HG03432 (cell line): ENCODE results near the gene U2AF1.
"Not testable (repeated sequence)": the region's sequence is repeated elsewhere in the genome, so short reads cannot be mapped to it uniquely, and the experiment has no call there.

Experiments used
- ATAC-seq: cut with Tn5 transposase; IDR thresholded peaks from one replicate; pipeline ENCODE4 v1.9.1; 2021; ENCODE audit warnings: mild to moderate bottlenecking, moderate library complexity; ENCODE audit not compliant: unreplicated experiment

Gene U2AF1, protein sequence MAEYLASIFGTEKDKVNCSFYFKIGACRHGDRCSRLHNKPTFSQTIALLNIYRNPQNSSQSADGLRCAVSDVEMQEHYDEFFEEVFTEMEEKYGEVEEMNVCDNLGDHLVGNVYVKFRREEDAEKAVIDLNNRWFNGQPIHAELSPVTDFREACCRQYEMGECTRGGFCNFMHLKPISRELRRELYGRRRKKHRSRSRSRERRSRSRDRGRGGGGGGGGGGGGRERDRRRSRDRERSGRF

GRCh38 chr21:43106965-43107793 lies at the start of gene U2AF1:
Gene U2AF1, minus strand, starts transcription at chr21:43107570. Its CDS starts 76 bp downstream, at chr21:43107494.
- ATAC-seq: peak; percentile 72

GRCh38 chr21:43153601-43154000 lies 46.2 kb upstream of the U2AF1 start:
- ATAC-seq: not testable (repeated sequence)

GRCh38 chr21:43149344-43149743 lies 42.0 kb upstream of the U2AF1 start:
- ATAC-seq: not testable (repeated sequence)

GRCh38 chr21:43147999-43148398 lies 40.6 kb upstream of the U2AF1 start:
- not testable (repeated sequence) for ATAC-seq

- ATAC-seq: not testable (repeated sequence)
These were observed 39.3 kb upstream of the U2AF1 start for GRCh38 chr21:43146637-43147036.

GRCh38 chr21:43141407-43141806 lies 34.0 kb upstream of the U2AF1 start:
- ATAC-seq: not testable (repeated sequence)

DNA sequence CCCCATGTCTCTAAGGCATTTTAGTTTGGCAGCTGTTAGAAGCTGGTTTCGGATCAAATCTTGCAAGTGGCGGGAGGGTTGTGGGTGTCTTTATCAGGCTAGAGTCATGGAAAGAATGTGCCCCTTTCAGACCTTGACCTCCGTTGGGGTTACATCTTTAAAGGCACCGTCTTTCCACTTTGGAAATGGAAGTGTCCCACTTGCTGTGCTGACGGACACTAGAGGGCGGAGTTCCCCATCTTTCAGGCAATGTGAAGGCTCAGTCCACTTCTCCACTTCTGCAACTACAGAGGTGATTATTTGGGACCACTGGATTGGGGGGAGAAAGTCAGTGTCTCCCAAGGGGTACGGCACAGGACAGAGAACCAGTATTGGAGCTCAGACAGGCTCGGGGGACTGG lies 31.6 kb upstream of the U2AF1 start:
- ATAC-seq: not testable (repeated sequence)

GRCh38 chr21:43134520-43134919 lies 27.1 kb upstream of the U2AF1 start:
- ATAC-seq: not testable (repeated sequence)

- not testable (repeated sequence) for ATAC-seq
These were observed 22.7 kb upstream of the U2AF1 start for GRCh38 chr21:43130094-43130493.

GRCh38 chr21:43115956-43116355 lies 8.6 kb upstream of the U2AF1 start:
- ATAC-seq: not testable (repeated sequence)

DNA sequence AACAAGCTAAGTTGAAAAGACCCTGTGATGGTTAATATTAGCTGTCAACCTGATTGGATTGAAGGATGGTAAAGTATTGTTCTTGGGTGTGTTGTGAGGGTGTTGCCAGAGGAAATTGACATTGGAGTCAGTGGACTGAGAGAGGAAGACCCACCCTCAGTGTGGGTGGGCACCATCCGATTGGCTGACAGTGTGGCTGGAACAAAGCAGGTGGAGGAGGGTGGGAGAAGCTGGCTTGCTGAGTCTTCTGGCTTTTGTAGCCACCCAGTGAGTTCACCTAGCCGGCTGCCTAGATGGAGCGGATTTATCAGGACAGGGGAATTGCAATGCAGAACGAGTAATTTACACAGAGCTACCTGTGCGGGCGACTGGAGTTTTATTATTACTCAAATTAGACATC lies 7.1 kb upstream of the U2AF1 start:
- ATAC-seq: not testable (repeated sequence)

- not testable (repeated sequence) for ATAC-seq
These were observed 1.6 kb upstream of the U2AF1 start for GRCh38 chr21:43109006-43109405.

GRCh38 chr21:43108177-43108576 lies 807 bp upstream of the U2AF1 start:
- ATAC-seq: not testable (repeated sequence)

- not testable (repeated sequence) for ATAC-seq
These were observed 396 bp upstream of the U2AF1 start for GRCh38 chr21:43107794-43108137.

GRCh38 chr21:43104642-43105041 lies 2.7 kb downstream of the U2AF1 start:
- not testable (repeated sequence) for ATAC-seq

DNA sequence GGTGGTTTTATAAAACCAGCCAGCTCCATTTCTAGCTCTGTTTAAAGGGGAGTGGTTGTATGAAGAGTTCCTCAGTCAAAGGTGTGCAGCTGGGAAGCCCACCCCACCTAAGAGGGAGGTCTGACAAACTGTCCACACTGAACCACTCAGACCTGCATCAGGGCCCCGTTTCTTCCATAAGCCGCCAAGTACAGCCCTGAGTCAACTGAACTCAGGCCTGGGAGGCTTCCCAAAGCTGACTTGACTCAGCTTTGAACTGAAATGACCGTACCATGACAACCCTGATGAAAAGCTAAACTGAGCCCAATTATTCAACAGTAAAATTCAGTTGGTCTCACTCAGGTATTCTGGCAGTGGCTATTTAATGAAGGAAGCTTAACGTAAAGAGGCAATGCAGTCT lies 5.1 kb downstream of the U2AF1 start:
- ATAC-seq: not testable (repeated sequence)

DNA sequence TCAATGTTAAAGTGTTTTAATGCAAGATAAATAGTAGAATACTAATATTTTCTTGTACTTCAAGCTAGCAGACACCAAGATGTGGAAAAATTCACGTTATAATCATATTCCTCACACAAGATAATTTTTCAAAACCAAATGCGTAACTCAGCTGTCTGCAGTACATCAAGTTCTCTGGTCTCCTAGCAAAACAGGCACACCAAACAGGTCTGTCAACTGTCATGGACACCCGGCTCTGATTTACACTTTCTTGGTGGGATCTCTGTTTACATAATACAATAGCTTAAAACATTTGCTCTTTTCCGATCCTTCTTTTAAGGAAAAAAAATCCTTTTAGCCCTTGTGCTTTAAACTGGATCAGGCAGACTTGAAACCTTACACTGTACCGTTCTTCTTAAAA lies 5.7 kb downstream of the U2AF1 start:
- ATAC-seq: not testable (repeated sequence)

GRCh38 chr21:43101000-43101399 lies 6.4 kb downstream of the U2AF1 start:
- ATAC-seq: not testable (repeated sequence)

- ATAC-seq: not testable (repeated sequence)
These were observed 15.3 kb downstream of the U2AF1 start for GRCh38 chr21:43091979-43092614.

GRCh38 chr21:43090947-43091346 lies 16.4 kb downstream of the U2AF1 start:
- not testable (repeated sequence) for ATAC-seq

DNA sequence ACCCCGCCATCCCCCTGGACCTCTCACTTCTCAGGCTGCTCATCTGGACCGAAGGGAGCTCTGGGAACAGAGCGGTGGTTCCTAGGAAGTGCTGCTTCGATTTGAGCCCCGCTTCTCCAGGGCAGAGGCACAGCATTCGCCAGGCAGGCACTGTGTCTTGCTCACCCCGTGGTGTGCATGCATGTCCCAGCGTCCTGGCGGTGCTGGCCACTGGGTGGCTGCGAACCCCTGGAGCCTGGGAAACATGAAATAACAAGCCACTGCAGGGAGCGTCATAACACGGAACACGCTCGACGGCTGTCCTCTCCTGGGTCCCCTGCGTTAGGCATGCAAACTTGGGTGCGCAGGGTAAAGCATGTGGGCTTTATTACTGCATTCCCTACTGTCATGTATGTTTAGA lies 17.9 kb downstream of the U2AF1 start:
- not testable (repeated sequence) for ATAC-seq
